Smooth muscle cell (in vitro differentiated cells): ENCODE results near the gene ARL16. TPM values are rescaled to one million over a fixed set of nuclear protein-coding genes. Genes with fewer than 3 reads are reported as not detected.

Source experiments
- DNase-seq: peaks from one replicate; lab custom pipeline; 2025; ENCODE audit not compliant: unreplicated experiment; lab: John Stamatoyannopoulos, UW
- H2AFZ ChIP-seq: fragments of 200-600 bp; sonication (generic); 2 replicates; pipeline ENCODE4 v1.6.0; 2016; ENCODE audit warnings: antibody characterized with exemption, low read depth, mild to moderate bottlenecking
- H3F3A ChIP-seq: fragments of 200-600 bp; sonication (generic); 2 replicates; pipeline ENCODE4 v1.6.0; 2017; ENCODE audit warnings: antibody characterized with exemption, low read depth
- H3K27ac ChIP-seq: fragments of 200-600 bp; sonication (generic); 2 replicates; pipeline ENCODE4 v1.5.1; 2016; ENCODE audit warnings: low read depth, mild to moderate bottlenecking
- H3K27me3 ChIP-seq: fragments of 200-600 bp; sonication (generic); 2 replicates; pipeline ENCODE4 v1.6.1; 2016; ENCODE audit warnings: low read depth, mild to moderate bottlenecking
- H3K36me3 ChIP-seq: fragments of 200-600 bp; sonication (generic); 2 replicates; pipeline ENCODE4 v1.5.1; 2016; ENCODE audit warnings: low read depth
- H3K4me1 ChIP-seq: fragments of 200-600 bp; sonication (generic); 2 replicates; pipeline ENCODE4 v1.5.1; 2016; ENCODE audit warnings: low read depth
- H3K4me2 ChIP-seq: fragments of 200-600 bp; sonication (generic); 2 replicates; pipeline ENCODE4 v1.6.0; 2016; ENCODE audit warnings: mild to moderate bottlenecking
- H3K4me3 ChIP-seq: fragments of 200-600 bp; sonication (generic); 2 replicates; pipeline ENCODE4 v1.5.1; 2016; ENCODE audit warnings: mild to moderate bottlenecking
- H3K79me2 ChIP-seq: fragments of 200-600 bp; sonication (generic); 2 replicates; pipeline ENCODE4 v1.6.0; 2016; ENCODE audit warnings: low read depth, mild to moderate bottlenecking
- H3K9ac ChIP-seq: fragments of 200-600 bp; sonication (generic); 2 replicates; pipeline ENCODE4 v1.6.0; 2016; ENCODE audit warnings: low read depth
- H3K9me3 ChIP-seq: fragments of 200-600 bp; sonication (generic); replicated peaks from 2 replicates; pipeline ENCODE4 v1.5.1; 2016; ENCODE audit warnings: low read depth
- H4K20me1 ChIP-seq: fragments of 200-600 bp; sonication (generic); 2 replicates; pipeline ENCODE4 v1.6.0; 2016; ENCODE audit warnings: low read depth
- CTCF ChIP-seq: fragments of 200-600 bp; sonication (generic); IDR thresholded peaks from 2 replicates; pipeline ENCODE4 v1.5.1; 2017; ENCODE audit warnings: borderline replicate concordance, mild to moderate bottlenecking, antibody characterized with exemption; ENCODE audit not compliant: insufficient read depth, poor library complexity, severe bottlenecking
- WGBS: methylation state at CpG from one replicate; pipeline ENCODE4 v1.1.7; 2016; ENCODE audit warnings: low lambda C conversion rate; 5-methylcytosine and 5-hydroxymethylcytosine counted together
- polyA plus RNA-seq: library from polyadenylated mRNA; unstranded; fragments of >200 nt; fragmentation: Nextera tagmentation; extraction: Ambion mirVana; gene quantifications from 2 replicates; pipeline ENCODE4 v1.2.1, GENCODE V29; 2016
- total RNA-seq: library from RNA; depleted of rRNA; stranded (reverse); fragments of >200 nt; gene quantifications from 2 replicates; pipeline ENCODE4 v1.2.3, GENCODE V29; 2014

Gene ARL16
- total and polyA plus RNA-seq, 2 experiments from 2014 or later = 22.3 to 62.1 TPM

- H3K36me3 ChIP-seq = no peaks in the 10 kb centered on the region
- H3K79me2 ChIP-seq = no peaks in the 10 kb centered on the region
- no peaks in the 10 kb centered on the region for H3F3A ChIP-seq
- H3K27me3 ChIP-seq = no peaks in the 10 kb centered on the region
- H4K20me1 ChIP-seq = no peaks in the 10 kb centered on the region
- DNase-seq = no peak
- no peak overlapping the region for H2AFZ ChIP-seq
- H3K4me3 ChIP-seq = no peak overlapping the region
- no peak overlapping the region for H3K9ac ChIP-seq
- no peak overlapping the region for H3K4me2 ChIP-seq
- no peak for TF ChIP-seq CTCF
- no peak overlapping the region for H3K27ac ChIP-seq
- peaks cover 3% of the 10 kb centered on the region for H3K4me1 ChIP-seq
- H3K9me3 ChIP-seq = no peaks in the 10 kb centered on the region
- WGBS = 94% methylated on average over 4 of the region's 4 CpGs
Observed at GRCh38 chr17:81656835-81657234, 26.8 kb downstream of the ARL16 start.

- DNase-seq = no peak
- 92% methylated on average over 15 of the region's 15 CpGs for WGBS
- Histone ChIP-seq H3K9me3 (no peaks in the 10 kb centered on the region), H2AFZ (no peak within 1 kb of the TSS), H3F3A (no peaks in the 10 kb centered on the region), H3K4me2 (no peak within 1 kb of the TSS), H3K9ac (no peak within 1 kb of the TSS), H3K4me1 (peaks cover 3% of the 10 kb centered on the region), H3K36me3 (no peaks in the 10 kb centered on the region), H3K79me2 (no peaks in the 10 kb centered on the region), H3K4me3 (no peak within 1 kb of the TSS), H4K20me1 (no peaks in the 10 kb centered on the region), H3K27me3 (no peaks in the 10 kb centered on the region), H3K27ac (no peak within 1 kb of the TSS)
- TF ChIP-seq CTCF = no peak
Observed at GRCh38 chr17:81656118-81656743, 27.4 kb downstream of the ARL16 start, which contains the start of gene PDE6G. TSS of gene PDE6G (minus strand) at chr17:81656542. CDS start at chr17:81653305, 3,237 bp downstream.

GRCh38 chr17:81655378-81656117 is 28.0 kb downstream of the ARL16 start:
- H3K4me1 ChIP-seq = peaks cover 3% of the 10 kb centered on the region
- H4K20me1 ChIP-seq = no peaks in the 10 kb centered on the region
- H2AFZ ChIP-seq = no peak overlapping the region
- no peak overlapping the region for H3K4me2 ChIP-seq
- 93% methylated on average over 18 of the region's 18 CpGs for WGBS
- no peak overlapping the region for H3K9ac ChIP-seq
- H3K27me3 ChIP-seq = no peaks in the 10 kb centered on the region
- H3K79me2 ChIP-seq = no peaks in the 10 kb centered on the region
- TF ChIP-seq CTCF = no peak
- H3K4me3 ChIP-seq = no peak overlapping the region
- no peak for DNase-seq
- H3K36me3 ChIP-seq = no peaks in the 10 kb centered on the region
- H3K27ac ChIP-seq = no peak overlapping the region
- no peaks in the 10 kb centered on the region for H3K9me3 ChIP-seq
- no peaks in the 10 kb centered on the region for H3F3A ChIP-seq
